GM20000 (cell line): ENCODE measurements around the gene CERS6.

Experiments
- DNase-seq: peaks from one replicate; pipeline ENCODE4 v3.0.0; 2012; ENCODE audit warnings: low spot score
- TF ChIP-seq, protein P1 (sequence below): IDR thresholded peaks from 2 replicates; pipeline ENCODE4 v1.5.1; 2012; ENCODE audit warnings: mild to moderate bottlenecking, control low read depth; ENCODE audit errors: extremely low read depth, missing control alignments

The CERS6 gene

GRCh38 chr2:168608796-168609195, 152.7 kb downstream of the CERS6 start:
- TF ChIP-seq, protein P1, sequence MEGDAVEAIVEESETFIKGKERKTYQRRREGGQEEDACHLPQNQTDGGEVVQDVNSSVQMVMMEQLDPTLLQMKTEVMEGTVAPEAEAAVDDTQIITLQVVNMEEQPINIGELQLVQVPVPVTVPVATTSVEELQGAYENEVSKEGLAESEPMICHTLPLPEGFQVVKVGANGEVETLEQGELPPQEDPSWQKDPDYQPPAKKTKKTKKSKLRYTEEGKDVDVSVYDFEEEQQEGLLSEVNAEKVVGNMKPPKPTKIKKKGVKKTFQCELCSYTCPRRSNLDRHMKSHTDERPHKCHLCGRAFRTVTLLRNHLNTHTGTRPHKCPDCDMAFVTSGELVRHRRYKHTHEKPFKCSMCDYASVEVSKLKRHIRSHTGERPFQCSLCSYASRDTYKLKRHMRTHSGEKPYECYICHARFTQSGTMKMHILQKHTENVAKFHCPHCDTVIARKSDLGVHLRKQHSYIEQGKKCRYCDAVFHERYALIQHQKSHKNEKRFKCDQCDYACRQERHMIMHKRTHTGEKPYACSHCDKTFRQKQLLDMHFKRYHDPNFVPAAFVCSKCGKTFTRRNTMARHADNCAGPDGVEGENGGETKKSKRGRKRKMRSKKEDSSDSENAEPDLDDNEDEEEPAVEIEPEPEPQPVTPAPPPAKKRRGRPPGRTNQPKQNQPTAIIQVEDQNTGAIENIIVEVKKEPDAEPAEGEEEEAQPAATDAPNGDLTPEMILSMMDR, result no peak
- DNase-seq, result no peak

DNA sequence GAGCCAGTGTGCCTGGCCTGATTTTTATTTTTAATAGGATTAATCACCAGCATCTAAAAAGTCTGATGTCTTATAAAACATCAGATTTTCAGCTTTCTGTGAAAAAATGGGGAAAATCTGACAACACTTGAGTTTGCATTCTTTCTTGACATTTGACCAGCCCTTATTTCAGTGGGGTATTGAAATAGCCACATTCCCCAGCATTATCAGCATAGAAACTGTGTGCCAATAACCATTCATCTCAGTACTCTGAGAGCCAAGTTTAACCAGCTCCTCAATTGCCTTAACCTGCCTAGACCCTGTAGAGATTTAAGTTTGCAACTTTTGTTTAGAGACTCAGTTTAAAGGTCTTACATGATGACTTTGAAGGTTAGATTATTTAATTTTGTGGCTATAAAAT, 155.0 kb downstream of the CERS6 start:
- TF ChIP-seq, protein P1, result no peak
- no peak for DNase-seq

DNA sequence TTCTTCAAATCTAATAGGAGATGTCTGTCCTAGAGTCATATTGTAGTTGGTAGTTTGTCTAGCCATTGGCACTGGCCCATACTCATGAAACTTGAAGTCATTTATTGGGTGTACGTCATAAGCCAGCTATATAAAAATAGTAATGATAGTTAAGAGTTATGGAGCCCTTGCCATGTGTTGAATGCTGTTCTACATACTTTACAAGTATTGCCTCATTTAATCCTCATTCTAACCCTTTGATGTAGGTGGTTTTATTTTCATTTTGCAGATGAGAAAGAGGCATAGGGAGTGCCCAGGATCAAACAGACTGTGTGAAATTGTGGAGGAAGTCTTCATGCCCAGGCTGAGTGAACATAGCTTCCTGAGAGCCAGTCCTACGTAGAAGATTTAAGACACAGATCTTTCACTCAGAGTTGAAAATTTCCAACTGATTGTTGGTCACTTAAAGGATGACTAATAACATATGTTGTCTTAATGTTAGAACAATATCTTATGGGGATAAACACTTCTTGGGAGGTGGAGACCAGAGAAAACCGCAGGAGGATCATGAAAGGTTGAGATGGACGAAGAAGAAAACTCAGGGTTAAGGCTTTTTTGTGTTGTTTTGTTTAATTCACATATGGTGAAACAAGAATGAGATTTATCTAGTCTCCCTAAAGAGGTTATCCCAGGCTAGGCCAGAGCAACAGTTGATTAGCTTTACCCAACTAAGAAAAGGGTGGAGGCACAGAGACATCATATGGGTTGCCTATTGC, 156.0 kb downstream of the CERS6 start:
- DNase-seq, result no peak
- TF ChIP-seq, protein P1, result no peak

DNA sequence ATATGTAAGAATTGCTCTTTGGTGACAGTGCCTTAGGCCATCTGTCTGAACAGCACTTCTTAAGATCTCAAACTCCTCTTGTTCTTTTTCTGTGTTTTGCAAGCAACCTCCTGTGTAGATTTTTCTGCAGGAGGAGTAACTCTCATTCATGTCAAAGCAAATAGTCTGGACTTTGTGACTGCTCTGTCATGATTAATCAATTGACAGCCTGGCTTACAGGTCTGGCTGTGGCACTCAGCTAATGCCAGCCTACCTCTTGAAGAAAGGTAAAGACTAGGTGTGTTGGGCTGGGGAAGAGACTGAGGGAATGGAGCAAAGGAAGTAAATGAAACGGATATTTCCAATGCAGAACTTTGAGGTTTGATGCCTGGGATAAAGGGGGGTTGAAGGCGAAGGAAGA, 156.6 kb downstream of the CERS6 start:
- DNase-seq, result no peak
- TF ChIP-seq, protein P1, result no peak

DNA sequence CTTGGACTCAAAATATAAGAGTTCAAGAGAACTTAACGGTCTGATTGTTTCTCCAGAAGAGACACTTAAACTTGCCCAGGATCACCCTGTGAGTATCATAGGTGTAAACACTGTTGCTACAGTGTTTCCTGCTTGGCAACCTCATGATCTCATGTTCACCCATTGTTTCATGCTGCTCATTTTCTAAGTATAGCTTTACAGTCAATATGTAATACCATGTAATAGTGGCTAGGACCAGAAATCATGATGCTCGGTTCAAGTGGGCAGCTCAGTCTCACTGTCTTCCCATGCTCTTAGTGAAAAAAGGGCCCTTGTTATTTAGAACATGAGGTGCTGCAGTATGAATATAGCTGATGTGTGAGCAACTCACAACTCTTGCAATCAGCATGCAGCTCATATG, 157.5 kb downstream of the CERS6 start:
- TF ChIP-seq, protein P1, result no peak
- no peak for DNase-seq

GRCh38 chr2:168614172-168615018, 158.3 kb downstream of the CERS6 start:
- no peak for DNase-seq
- TF ChIP-seq, protein P1, result peak; percentile 2

GRCh38 chr2:168620554-168620953, 164.5 kb downstream of the CERS6 start:
- no peak for DNase-seq
- TF ChIP-seq, protein P1, result no peak
